ENCODE measurements around the gene WWC2.

WWC2 gene

DNA sequence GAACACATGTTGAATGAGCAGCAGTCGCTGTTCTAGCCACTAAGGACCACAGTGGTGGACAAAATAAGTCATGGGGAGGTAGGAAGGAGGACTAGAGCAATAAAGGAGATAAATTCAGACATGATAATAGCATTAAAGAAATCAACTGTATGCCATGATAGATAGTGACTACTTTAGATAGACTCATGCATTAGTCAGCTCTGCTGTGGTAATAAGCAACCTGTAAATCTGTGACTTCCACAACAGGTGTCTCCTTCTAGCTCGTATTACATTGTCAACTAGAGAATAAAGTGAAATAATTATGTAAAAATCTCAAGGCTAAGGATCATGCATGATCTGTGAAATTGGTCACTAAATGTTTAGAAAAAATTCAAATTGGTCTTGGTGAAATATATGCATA is 77.9 kb downstream of the WWC2 start:
- no peaks in the 10 kb centered on the region for H3K79me2 ChIP-seq (ENCODE audit: insufficient read depth, low read length)
- H3K27ac ChIP-seq (ENCODE audit: low read length), result no peak overlapping the region
- no peaks in the 10 kb centered on the region for H3K4me1 ChIP-seq (ENCODE audit: insufficient read depth, low read length)

DNA sequence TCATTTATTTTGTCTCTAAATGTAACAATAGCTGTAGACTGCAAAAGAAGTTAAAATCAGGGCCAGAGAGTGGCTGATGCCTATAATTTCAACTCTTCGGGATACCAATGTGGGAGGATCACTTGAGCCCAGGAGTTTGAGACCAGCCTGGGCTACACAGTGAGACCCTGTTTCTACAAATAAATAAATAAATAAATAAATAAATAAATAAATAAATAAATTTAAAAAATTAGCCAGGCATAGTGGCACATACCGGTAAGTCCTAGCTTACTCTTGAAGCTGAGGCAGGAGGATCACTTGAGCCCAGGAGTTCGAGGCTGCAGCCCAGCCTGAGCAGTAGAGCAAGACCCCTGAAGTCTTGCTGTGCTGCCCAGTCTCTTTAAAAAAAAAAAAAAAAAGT is 79.1 kb downstream of the WWC2 start:
- H4K20me1 ChIP-seq (ENCODE audit: insufficient read depth, low read length), result no peaks in the 10 kb centered on the region
- no peaks in the 10 kb centered on the region for H3K9me3 ChIP-seq (ENCODE audit: insufficient read depth, low read length, severe bottlenecking)
- TF ChIP-seq, protein P1, sequence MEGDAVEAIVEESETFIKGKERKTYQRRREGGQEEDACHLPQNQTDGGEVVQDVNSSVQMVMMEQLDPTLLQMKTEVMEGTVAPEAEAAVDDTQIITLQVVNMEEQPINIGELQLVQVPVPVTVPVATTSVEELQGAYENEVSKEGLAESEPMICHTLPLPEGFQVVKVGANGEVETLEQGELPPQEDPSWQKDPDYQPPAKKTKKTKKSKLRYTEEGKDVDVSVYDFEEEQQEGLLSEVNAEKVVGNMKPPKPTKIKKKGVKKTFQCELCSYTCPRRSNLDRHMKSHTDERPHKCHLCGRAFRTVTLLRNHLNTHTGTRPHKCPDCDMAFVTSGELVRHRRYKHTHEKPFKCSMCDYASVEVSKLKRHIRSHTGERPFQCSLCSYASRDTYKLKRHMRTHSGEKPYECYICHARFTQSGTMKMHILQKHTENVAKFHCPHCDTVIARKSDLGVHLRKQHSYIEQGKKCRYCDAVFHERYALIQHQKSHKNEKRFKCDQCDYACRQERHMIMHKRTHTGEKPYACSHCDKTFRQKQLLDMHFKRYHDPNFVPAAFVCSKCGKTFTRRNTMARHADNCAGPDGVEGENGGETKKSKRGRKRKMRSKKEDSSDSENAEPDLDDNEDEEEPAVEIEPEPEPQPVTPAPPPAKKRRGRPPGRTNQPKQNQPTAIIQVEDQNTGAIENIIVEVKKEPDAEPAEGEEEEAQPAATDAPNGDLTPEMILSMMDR (IDR thresholded peaks at IDR 0.05; ENCODE audit: borderline replicate concordance, extremely low read depth, low read length, poor library complexity, severe bottlenecking), result no peak
- TF ChIP-seq EZH2 (IDR thresholded peaks at IDR 0.05; ENCODE audit: borderline replicate concordance, low read depth, low read length, severe bottlenecking), result no peak
- ATAC-seq (ENCODE audit: insufficient read depth, low read depth) (no peak), DNase-seq (no peak)
- no peaks in the 10 kb centered on the region for H3K4me1 ChIP-seq (ENCODE audit: insufficient read depth, low read length)
- H3K4me2 ChIP-seq (ENCODE audit: insufficient read depth, low read length), result no peak overlapping the region
- H3K9ac ChIP-seq (ENCODE audit: low read depth, low read length), result no peak overlapping the region
- no peak overlapping the region for H3K27ac ChIP-seq (ENCODE audit: low read length)
- no peaks in the 10 kb centered on the region for H3K36me3 ChIP-seq (ENCODE audit: insufficient read depth, low read length)
- no peak overlapping the region for H3K4me3 ChIP-seq (ENCODE audit: low read depth in 1 of 2, low read length in 2 of 2)
- no peak overlapping the region for H2AFZ ChIP-seq (ENCODE audit: low read depth, low read length)
- H3K27me3 ChIP-seq (ENCODE audit: insufficient read depth, low read length, poor library complexity), result no peaks in the 10 kb centered on the region
- no peaks in the 10 kb centered on the region for H3K79me2 ChIP-seq (ENCODE audit: insufficient read depth, low read length)

More for the DNA sequence above, 77.9 kb downstream of the WWC2 start:
- Histone ChIP-seq H4K20me1 (ENCODE audit: insufficient read depth, low read length) (no peaks in the 10 kb centered on the region), H3K4me2 (ENCODE audit: insufficient read depth, low read length) (no peak overlapping the region), H3K4me3 (ENCODE audit: low read depth in 1 of 2, low read length in 2 of 2) (no peak overlapping the region), H3K9ac (ENCODE audit: low read depth, low read length) (no peak overlapping the region), H3K9me3 (ENCODE audit: insufficient read depth, low read length, severe bottlenecking) (no peaks in the 10 kb centered on the region), H3K36me3 (ENCODE audit: insufficient read depth, low read length) (no peaks in the 10 kb centered on the region), H2AFZ (ENCODE audit: low read depth, low read length) (no peak overlapping the region), H3K27me3 (ENCODE audit: insufficient read depth, low read length, poor library complexity) (peaks cover 3% of the 10 kb centered on the region)
- DNase-seq (no peak), ATAC-seq (ENCODE audit: insufficient read depth, low read depth) (no peak)
- no peak for TF ChIP-seq EZH2 (IDR thresholded peaks at IDR 0.05; ENCODE audit: borderline replicate concordance, low read depth, low read length, severe bottlenecking)
- TF ChIP-seq, protein P1 (IDR thresholded peaks at IDR 0.05; ENCODE audit: borderline replicate concordance, extremely low read depth, low read length, poor library complexity, severe bottlenecking), result no peak

DNA sequence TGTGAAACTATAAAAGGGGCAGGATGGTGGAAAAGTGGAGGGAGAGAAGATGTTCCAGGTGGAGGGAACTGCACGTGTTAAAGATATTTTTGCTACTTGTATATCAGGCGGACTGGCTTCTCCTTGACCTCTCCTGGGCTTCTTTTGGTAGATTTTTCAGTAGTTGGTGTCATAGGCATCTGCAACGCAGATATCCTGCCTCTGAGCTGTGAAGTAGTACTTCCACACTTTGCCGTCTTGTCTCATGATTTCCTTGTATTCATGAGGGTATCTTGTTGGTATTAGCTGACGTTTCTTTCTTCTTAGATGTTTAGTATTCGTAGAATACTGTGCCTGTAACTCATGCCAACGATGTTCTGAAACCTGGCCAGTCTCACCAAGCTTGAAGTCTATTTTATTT is 81.0 kb downstream of the WWC2 start:
- Histone ChIP-seq H3K4me2 (ENCODE audit: insufficient read depth, low read length) (no peak overlapping the region), H2AFZ (ENCODE audit: low read depth, low read length) (no peak overlapping the region), H3K4me1 (ENCODE audit: insufficient read depth, low read length) (no peaks in the 10 kb centered on the region), H3K4me3 (ENCODE audit: low read depth in 1 of 2, low read length in 2 of 2) (no peak overlapping the region), H3K27me3 (ENCODE audit: insufficient read depth, low read length, poor library complexity) (no peaks in the 10 kb centered on the region), H3K9me3 (ENCODE audit: insufficient read depth, low read length, severe bottlenecking) (no peaks in the 10 kb centered on the region), H3K79me2 (ENCODE audit: insufficient read depth, low read length) (no peaks in the 10 kb centered on the region), H3K9ac (ENCODE audit: low read depth, low read length) (no peak overlapping the region), H3K27ac (ENCODE audit: low read length) (no peak overlapping the region), H3K36me3 (ENCODE audit: insufficient read depth, low read length) (no peaks in the 10 kb centered on the region), H4K20me1 (ENCODE audit: insufficient read depth, low read length) (no peaks in the 10 kb centered on the region)
- DNase-seq (no peak), ATAC-seq (ENCODE audit: insufficient read depth, low read depth) (no peak)
- TF ChIP-seq, protein P1 (IDR thresholded peaks at IDR 0.05; ENCODE audit: borderline replicate concordance, extremely low read depth, low read length, poor library complexity, severe bottlenecking), result no peak
- no peak for TF ChIP-seq EZH2 (IDR thresholded peaks at IDR 0.05; ENCODE audit: borderline replicate concordance, low read depth, low read length, severe bottlenecking)

DNA sequence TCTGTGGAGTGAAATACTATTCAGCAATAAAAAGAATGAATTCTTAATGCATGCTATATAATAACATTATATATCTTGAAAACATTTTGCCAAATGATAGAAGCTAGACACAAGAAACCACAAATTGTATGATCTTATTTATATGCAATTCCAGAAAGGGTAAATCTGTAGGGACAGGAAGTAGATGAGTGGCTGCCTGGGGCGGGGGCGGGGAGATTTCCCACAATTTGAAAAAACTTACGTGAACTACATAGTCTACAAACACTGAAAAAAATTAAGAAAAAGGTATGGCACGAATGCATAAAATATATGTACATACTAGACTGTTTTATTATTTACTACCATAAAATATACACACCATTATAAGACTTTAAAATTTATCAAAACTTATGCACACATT is 81.6 kb downstream of the WWC2 start:
- Histone ChIP-seq H3K79me2 (ENCODE audit: insufficient read depth, low read length) (no peaks in the 10 kb centered on the region), H3K27ac (ENCODE audit: low read length) (no peak overlapping the region)
- TF ChIP-seq EZH2 (IDR thresholded peaks at IDR 0.05; ENCODE audit: borderline replicate concordance, low read depth, low read length, severe bottlenecking), result no peak
- TF ChIP-seq, protein P1 (IDR thresholded peaks at IDR 0.05; ENCODE audit: borderline replicate concordance, extremely low read depth, low read length, poor library complexity, severe bottlenecking), result no peak

More for the DNA sequence above, 81.6 kb downstream of the WWC2 start:
- no peaks in the 10 kb centered on the region for H3K27me3 ChIP-seq (ENCODE audit: insufficient read depth, low read length, poor library complexity)
- no peak for DNase-seq
- H3K4me1 ChIP-seq (ENCODE audit: insufficient read depth, low read length), result no peaks in the 10 kb centered on the region
- H3K4me2 ChIP-seq (ENCODE audit: insufficient read depth, low read length), result no peak overlapping the region
- no peaks in the 10 kb centered on the region for H3K36me3 ChIP-seq (ENCODE audit: insufficient read depth, low read length)
- ATAC-seq (ENCODE audit: insufficient read depth, low read depth), result no peak
- no peaks in the 10 kb centered on the region for H4K20me1 ChIP-seq (ENCODE audit: insufficient read depth, low read length)
- H3K9me3 ChIP-seq (ENCODE audit: insufficient read depth, low read length, severe bottlenecking), result no peaks in the 10 kb centered on the region
- H2AFZ ChIP-seq (ENCODE audit: low read depth, low read length), result no peak overlapping the region
- no peak overlapping the region for H3K4me3 ChIP-seq (ENCODE audit: low read depth in 1 of 2, low read length in 2 of 2)
- no peak overlapping the region for H3K9ac ChIP-seq (ENCODE audit: low read depth, low read length)
